SK-N-SH (cell line): ENCODE data around the gene MRTFB. TPM values are rescaled to one million over a fixed set of nuclear protein-coding genes. Genes with fewer than 3 reads are reported as not detected.

Source experiments
- CTCF ChIA-PET: fragments of 300-600, 350-600 bp; formaldehyde crosslinking; extraction: SDS; loops from one replicate; lab custom pipeline; 2021; lab: Yijun Ruan, JAX
- POLR2A ChIA-PET: fragments of 350-600 bp; sonication (Branson Sonifier 250); formaldehyde crosslinking; extraction: SDS; loops from one replicate; lab custom pipeline; 2020; ENCODE audit warnings: antibody characterized with exemption, inconsistent platforms; lab: Yijun Ruan, JAX
- DNase-seq: peaks from one replicate; pipeline ENCODE4 v3.0.0; 2012
- H2AFZ ChIP-seq: fragments of 200-600 bp; sonication (generic); 2 replicates; pipeline ENCODE4 v1.8.1; 2016; ENCODE audit warnings: antibody characterized with exemption, mild to moderate bottlenecking, low read depth
- H3F3A ChIP-seq: fragments of 200-600 bp; sonication (generic); replicated peaks from 2 replicates; pipeline ENCODE3; 2016; ENCODE audit warnings: antibody characterized with exemption, mild to moderate bottlenecking; ENCODE audit not compliant: insufficient read depth
- H3K27ac ChIP-seq, 2 experiments: fragments of 200-500 bp in 1 of 2; fragments of 200-600 bp in 1 of 2; sonication (Bioruptor generic) in 1 of 2; sonication (generic), shearing (Covaris generic) in 1 of 2; 2 replicates each; pipeline versions ENCODE4 v1.5.1 to v1.6.1; 2014 to 2016; ENCODE audit warnings: low read depth in 2 of 2, inconsistent platforms in 1 of 2, low read length in 1 of 2, mild to moderate bottlenecking in 1 of 2, mixed read lengths in 1 of 2
- H3K27me3 ChIP-seq: fragments of 200-600 bp; sonication (generic), shearing (Covaris generic); 2 replicates; pipeline ENCODE4 v1.6.1; 2016; ENCODE audit warnings: mixed run types; ENCODE audit not compliant: insufficient read depth
- H3K36me3 ChIP-seq, 2 experiments: fragments of 200-500 bp in 1 of 2; fragments of 200-600 bp in 1 of 2; sonication (Bioruptor generic) in 1 of 2; sonication (generic) in 1 of 2; replicated peaks in 1 of 2; 2 replicates each; pipeline versions ENCODE3 to v1.5.1; 2014 to 2016; ENCODE audit warnings: low read length in 1 of 2, mild to moderate bottlenecking in 1 of 2; ENCODE audit not compliant: insufficient read depth in 2 of 2, control insufficient read depth in 1 of 2
- H3K4me1 ChIP-seq, 2 experiments: fragments of 200-500 bp in 1 of 2; fragments of 200-600 bp in 1 of 2; sonication (Bioruptor generic) in 1 of 2; sonication (generic), shearing (Covaris generic) in 1 of 2; 2 replicates each; pipeline versions ENCODE4 v1.5.1 to v1.6.1; 2014 to 2016; ENCODE audit warnings: low read depth in 1 of 2, low read length in 1 of 2, mixed run types in 1 of 2; ENCODE audit not compliant: insufficient read depth in 2 of 2, control insufficient read depth in 1 of 2
- H3K4me2 ChIP-seq: fragments of 200-600 bp; sonication (generic), shearing (Covaris generic); 2 replicates; pipeline ENCODE4 v1.6.1; 2017; ENCODE audit warnings: mixed run types
- H3K4me3 ChIP-seq, 2 experiments: fragments of 200-500 bp in 1 of 2; fragments of 200-600 bp in 1 of 2; sonication (Bioruptor generic) in 1 of 2; sonication (generic), shearing (Covaris generic) in 1 of 2; 2 replicates each; pipeline versions ENCODE4 v1.5.1 to v1.8.1; 2014 to 2016; ENCODE audit warnings: low read depth in 2 of 2, inconsistent platforms in 1 of 2, low read length in 1 of 2, mild to moderate bottlenecking in 1 of 2, mixed read lengths in 1 of 2, moderate library complexity in 1 of 2
- H3K79me2 ChIP-seq: fragments of 200-600 bp; sonication (generic); 2 replicates; pipeline ENCODE4 v1.8.1; 2017; ENCODE audit warnings: mild to moderate bottlenecking; ENCODE audit not compliant: insufficient read depth
- H3K9ac ChIP-seq: fragments of 200-600 bp; sonication (generic); 2 replicates; pipeline ENCODE4 v1.6.1; 2017; ENCODE audit warnings: mixed run types
- H3K9me2 ChIP-seq: fragments of 200-600 bp; sonication (generic); 2 replicates; pipeline ENCODE4 v1.6.1; 2017; ENCODE audit warnings: mixed run types
- H3K9me3 ChIP-seq: fragments of 200-600 bp; sonication (generic); 2 replicates; pipeline ENCODE4 v1.6.1; 2017; ENCODE audit warnings: mixed run types, mild to moderate bottlenecking, moderate library complexity
- H4K20me1 ChIP-seq: fragments of 200-600 bp; sonication (generic); 2 replicates; pipeline ENCODE4 v1.6.1; 2017; ENCODE audit warnings: mild to moderate bottlenecking, mixed run types; ENCODE audit not compliant: insufficient read depth
- ELF1 ChIP-seq: IDR thresholded peaks from 2 replicates; pipeline ENCODE4 v1.4.0; 2012
- EP300 ChIP-seq, 2 experiments: IDR thresholded peaks; 2 replicates each; pipeline versions ENCODE4 v1.4.0 to v1.6.1; 2012; ENCODE audit warnings: borderline replicate concordance in 1 of 2, low read depth in 1 of 2, low read length in 1 of 2
- EZH2phosphoT487 ChIP-seq: fragments of 200-600 bp; sonication (generic); IDR thresholded peaks from 2 replicates; pipeline ENCODE4 v1.6.1; 2017; ENCODE audit warnings: low read depth, mixed run types, mild to moderate bottlenecking, antibody characterized with exemption, moderate library complexity, borderline replicate concordance
- FOSL2 ChIP-seq: IDR thresholded peaks from 2 replicates; pipeline ENCODE4 v1.4.0; 2012; ENCODE audit warnings: low read depth, mild to moderate bottlenecking, moderate library complexity, borderline replicate concordance
- FOXM1 ChIP-seq: IDR thresholded peaks from 2 replicates; pipeline ENCODE4 v1.4.0; 2012; ENCODE audit warnings: low read depth, mild to moderate bottlenecking
- GATA2 ChIP-seq: sonication (generic); formaldehyde crosslinking; IDR thresholded peaks from 2 replicates; pipeline ENCODE4 v1.5.0; 2020; ENCODE audit warnings: mild to moderate bottlenecking, missing genetic modification reagents
- JUND ChIP-seq: IDR thresholded peaks from 2 replicates; pipeline ENCODE4 v1.4.0; 2012
- MXI1 ChIP-seq: IDR thresholded peaks from 2 replicates; pipeline ENCODE4 v1.6.1; 2012; ENCODE audit warnings: mild to moderate bottlenecking, low read depth, low read length, improper control_type of control experiment
- RCOR1 ChIP-seq: fragments of 150-350 bp; IDR thresholded peaks from 2 replicates; pipeline ENCODE4 v1.6.1; 2017; ENCODE audit warnings: antibody characterized with exemption, low read length
- SIN3A ChIP-seq: IDR thresholded peaks from 2 replicates; pipeline ENCODE4 v1.6.1; 2012; ENCODE audit warnings: low read depth, mild to moderate bottlenecking, low read length, moderate library complexity, borderline replicate concordance
- TAF1 ChIP-seq: IDR thresholded peaks from 2 replicates; pipeline ENCODE4 v1.6.1; 2012; ENCODE audit warnings: low read depth, mild to moderate bottlenecking, low read length, moderate library complexity, borderline replicate concordance
- TCF12 ChIP-seq: IDR thresholded peaks from 2 replicates; pipeline ENCODE4 v1.4.0; 2012
- USF1 ChIP-seq: IDR thresholded peaks from 2 replicates; pipeline ENCODE4 v1.4.0; 2012; ENCODE audit warnings: low read depth, borderline replicate concordance
- USF2 ChIP-seq: fragments of 150-350 bp; IDR thresholded peaks from 2 replicates; pipeline ENCODE4 v1.6.1; 2017; ENCODE audit warnings: antibody characterized with exemption, low read length, low read depth, borderline replicate concordance
- ZBTB33 ChIP-seq: IDR thresholded peaks from 2 replicates; pipeline ENCODE4 v1.4.0; 2012; ENCODE audit warnings: low read depth, borderline replicate concordance
- WGBS: methylation state at CpG from one replicate; pipeline ENCODE4 v1.1.6; 2017; ENCODE audit warnings: low lambda C conversion rate; 5-methylcytosine and 5-hydroxymethylcytosine counted together
- polyA plus RNA-seq, 3 experiments: library from polyadenylated mRNA; depleted of rRNA; stranded (reverse); fragments of >200 nt; gene quantifications; 2 replicates each; pipeline ENCODE4 v1.2.3, GENCODE V29; 2012

MRTFB gene
- polyA plus RNA-seq, 1 of the 3 experiments (the other 2 are of a cell fraction): 3.3 TPM

DNA sequence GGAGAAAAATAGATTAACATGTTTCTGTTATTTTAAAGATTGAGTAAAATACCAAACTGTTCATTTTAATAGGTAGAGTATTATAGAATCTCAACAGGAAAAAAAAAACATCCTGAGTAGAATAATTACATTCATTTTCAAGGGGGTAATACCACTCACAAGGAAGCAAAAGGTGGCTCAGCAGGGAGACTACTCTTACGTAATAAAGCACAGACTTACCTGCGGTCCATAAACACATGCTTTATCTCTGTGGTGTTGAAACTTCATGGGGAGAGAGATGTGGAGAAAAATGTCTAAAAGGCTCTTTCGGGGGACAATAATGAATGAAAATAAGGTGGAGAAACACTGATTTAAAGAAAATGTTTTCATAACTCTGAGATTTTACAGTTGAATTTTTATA is 171.7 kb downstream of the MRTFB start:
- no peaks in the 10 kb centered on the region for H3K27me3 ChIP-seq
- TF ChIP-seq USF2 (no peak), FOXM1 (no peak), MXI1 (no peak), SIN3A (no peak), USF1 (no peak), TAF1 (no peak), EP300 (IDR thresholded peaks at IDR 0.05; ENCODE audit: borderline replicate concordance in 1 of 2, low read depth in 1 of 2, low read length in 1 of 2) (no peak), ELF1 (no peak), TCF12 (no peak)
- TF ChIP-seq, all 33 proteins: peak for 0
- no peak for DNase-seq
- H3K4me1 ChIP-seq: no peaks in the 10 kb centered on the region
- peaks cover 43 to 72% of the 10 kb centered on the region in 2 experiments for H3K36me3 ChIP-seq
- no peak overlapping the region for H3K4me3 ChIP-seq
- H3K27ac ChIP-seq: no peak overlapping the region
- no peaks in the 10 kb centered on the region for H3F3A ChIP-seq
- CTCF ChIA-PET: no interaction called here
- no peak overlapping the region for H3K9ac ChIP-seq
- POLR2A ChIA-PET: no interaction called here
- WGBS: 96% methylated on average over 3 of the region's 3 CpGs
- H3K4me2 ChIP-seq: no peak overlapping the region
- no peaks in the 10 kb centered on the region for H3K9me3 ChIP-seq
- no peaks in the 10 kb centered on the region for H3K9me2 ChIP-seq
- H3K79me2 ChIP-seq: no peaks in the 10 kb centered on the region
- H4K20me1 ChIP-seq: no peaks in the 10 kb centered on the region
- H2AFZ ChIP-seq: no peak overlapping the region

DNA sequence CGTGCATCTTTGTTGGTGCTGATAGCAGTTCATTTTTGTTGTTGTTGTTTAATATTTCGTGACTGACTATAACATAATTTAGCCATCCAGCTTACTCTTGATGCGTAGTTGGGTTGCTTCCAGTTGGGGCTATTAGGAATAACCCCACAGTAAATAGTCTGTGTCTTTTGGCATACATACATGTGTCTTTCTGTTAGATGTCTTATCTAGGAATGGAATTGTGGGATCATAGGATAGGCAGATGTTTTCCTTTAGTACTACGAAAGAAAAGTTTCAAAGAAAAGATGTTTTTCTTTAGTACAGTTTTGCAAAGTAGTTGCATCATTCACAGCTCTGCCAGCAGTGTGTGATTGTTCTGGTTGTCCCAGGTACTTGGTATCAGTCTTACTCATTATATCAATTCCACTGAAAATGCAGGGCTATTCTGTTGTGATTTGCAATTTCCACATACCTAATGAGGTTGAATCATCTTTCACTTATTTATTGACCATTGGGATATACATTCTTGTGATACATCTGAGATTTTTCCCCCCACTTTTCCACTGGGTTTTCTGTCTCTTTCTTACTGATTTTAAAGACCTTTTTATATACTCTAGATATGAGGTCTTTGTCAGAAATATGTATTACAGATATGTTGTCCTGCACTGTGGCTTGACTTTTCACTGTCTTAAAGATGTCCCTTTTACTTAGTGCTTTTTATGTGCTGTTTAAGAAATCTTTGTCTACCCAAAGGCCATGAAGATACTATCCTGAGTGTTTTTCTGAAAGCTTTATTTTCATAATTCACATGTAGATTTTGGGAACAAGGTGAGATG is 173.3 kb downstream of the MRTFB start:
- no peak overlapping the region for H3K9ac ChIP-seq
- H3K4me2 ChIP-seq: no peak overlapping the region
- H2AFZ ChIP-seq: no peak overlapping the region
- no peaks in the 10 kb centered on the region for H3K4me1 ChIP-seq
- H3K27me3 ChIP-seq: no peaks in the 10 kb centered on the region
- H3K79me2 ChIP-seq: no peaks in the 10 kb centered on the region
- DNase-seq: no peak
- no peaks in the 10 kb centered on the region for H3K9me2 ChIP-seq
- no peaks in the 10 kb centered on the region for H3F3A ChIP-seq
- peaks cover 46 to 77% of the 10 kb centered on the region in 2 experiments for H3K36me3 ChIP-seq
- POLR2A ChIA-PET: no interaction called here
- no peaks in the 10 kb centered on the region for H4K20me1 ChIP-seq
- WGBS: 100% methylated on average over 4 of the region's 4 CpGs
- no peak overlapping the region for H3K4me3 ChIP-seq
- CTCF ChIA-PET: interaction anchor here (1.3 to 1.6 kb wide), 4 partner anchors 10 to 321 kb away, joined by 4 to 9 read pairs (median 4); no protein-coding TSS in a partner anchor
- TF ChIP-seq RCOR1 (no peak), JUND (no peak), ZBTB33 (no peak), SIN3A (no peak), FOSL2 (no peak), EZH2phosphoT487 (no peak), GATA2 (CRISPR knock-in tag) (no peak)
- TF ChIP-seq, all 33 proteins: peak for 0
- H3K9me3 ChIP-seq: no peaks in the 10 kb centered on the region
- no peak overlapping the region for H3K27ac ChIP-seq
